ENCODE measurements around the gene BCCIP. TPM values are rescaled to one million over a fixed set of nuclear protein-coding genes. Genes with fewer than 3 reads are reported as not detected.
A peak's percentile ranks its signal among the peaks of the same experiment; 100 is the strongest.

BCCIP gene
- total RNA-seq, 3 donors from 2014 or later (not counting 1 experiment from before 2014, with no cell fraction given) = 39.3 to 48.2 (median 41.3) TPM

DNA sequence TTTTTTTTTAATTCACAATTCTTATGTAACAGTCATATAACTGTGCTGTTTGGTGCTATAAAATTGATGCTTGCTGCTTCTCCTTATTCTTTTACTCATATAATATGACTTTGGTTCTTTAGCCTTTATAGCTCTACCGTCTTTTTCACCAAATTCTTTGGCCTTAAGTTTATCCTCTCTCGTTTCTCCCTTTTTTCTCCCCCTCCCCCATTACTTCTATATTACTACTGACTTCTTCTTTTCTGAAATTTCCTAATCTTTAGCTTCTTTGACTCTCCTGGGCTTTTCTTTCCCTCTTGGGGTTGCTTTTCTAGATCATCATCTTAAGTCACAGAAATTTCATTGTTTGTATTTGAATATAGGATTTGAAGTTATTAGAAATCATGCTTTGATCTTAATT lies 3.8 kb downstream of the BCCIP start:
- TF ChIP-seq, protein P1, sequence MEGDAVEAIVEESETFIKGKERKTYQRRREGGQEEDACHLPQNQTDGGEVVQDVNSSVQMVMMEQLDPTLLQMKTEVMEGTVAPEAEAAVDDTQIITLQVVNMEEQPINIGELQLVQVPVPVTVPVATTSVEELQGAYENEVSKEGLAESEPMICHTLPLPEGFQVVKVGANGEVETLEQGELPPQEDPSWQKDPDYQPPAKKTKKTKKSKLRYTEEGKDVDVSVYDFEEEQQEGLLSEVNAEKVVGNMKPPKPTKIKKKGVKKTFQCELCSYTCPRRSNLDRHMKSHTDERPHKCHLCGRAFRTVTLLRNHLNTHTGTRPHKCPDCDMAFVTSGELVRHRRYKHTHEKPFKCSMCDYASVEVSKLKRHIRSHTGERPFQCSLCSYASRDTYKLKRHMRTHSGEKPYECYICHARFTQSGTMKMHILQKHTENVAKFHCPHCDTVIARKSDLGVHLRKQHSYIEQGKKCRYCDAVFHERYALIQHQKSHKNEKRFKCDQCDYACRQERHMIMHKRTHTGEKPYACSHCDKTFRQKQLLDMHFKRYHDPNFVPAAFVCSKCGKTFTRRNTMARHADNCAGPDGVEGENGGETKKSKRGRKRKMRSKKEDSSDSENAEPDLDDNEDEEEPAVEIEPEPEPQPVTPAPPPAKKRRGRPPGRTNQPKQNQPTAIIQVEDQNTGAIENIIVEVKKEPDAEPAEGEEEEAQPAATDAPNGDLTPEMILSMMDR (IDR thresholded peaks at IDR 0.05) = no peak
- Mint-ChIP-seq H3K4me1 (peaks cover 13 to 16% of the 10 kb centered on the region in 2 donors), H3K36me3 (peaks cover 8% of the 10 kb centered on the region), H3K27me3 (ENCODE audit: low read depth in 2 of 2) (no peaks in the 10 kb centered on the region), H3K27ac (no peak overlapping the region), H3K9me3 (no peaks in the 10 kb centered on the region), H3K4me3 (peak overlapping the region; percentile 7)
- Histone ChIP-seq H3K27ac (ENCODE audit: low read length) (no peak overlapping the region), H3K4me3 (ENCODE audit: low read length) (no peak overlapping the region), H3K27me3 (ENCODE audit: control insufficient read depth, insufficient read depth, low read length) (no peaks in the 10 kb centered on the region), H3K4me1 (ENCODE audit: control insufficient read depth, insufficient read depth, low read length) (peaks cover 16% of the 10 kb centered on the region), H3K9me3 (ENCODE audit: control insufficient read depth, insufficient read depth, low read length) (no peaks in the 10 kb centered on the region), H3K36me3 (ENCODE audit: control insufficient read depth, insufficient read depth, low read length) (peaks cover 49% of the 10 kb centered on the region)
- WGBS (ENCODE audit: insufficient coverage) = 97% methylated on average over 2 of the region's 2 CpGs
- DNase-seq (no peak), ATAC-seq (no peak)
- intact Hi-C loops (cut with micrococcal nuclease) = no loop called here

DNA sequence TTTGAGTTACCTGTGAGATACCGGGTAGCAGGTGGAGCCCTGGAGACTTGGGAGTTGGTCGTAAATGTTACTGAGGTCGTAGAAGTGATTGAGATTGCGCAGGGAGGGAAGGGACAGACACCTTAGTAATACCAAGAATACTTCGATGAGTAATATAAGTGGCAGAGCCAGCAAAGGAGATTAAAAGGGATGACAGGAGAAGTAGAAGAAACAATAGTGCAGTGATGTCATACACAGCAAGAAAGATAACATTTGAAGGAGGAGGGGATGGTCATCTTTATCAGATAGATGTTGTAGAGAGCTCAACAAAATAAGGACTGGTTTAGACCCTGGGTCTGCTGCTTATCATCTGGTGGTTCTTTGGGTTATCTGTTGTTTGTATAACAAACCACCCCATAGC lies 5.0 kb downstream of the BCCIP start:
- no peak for DNase-seq
- Histone ChIP-seq H3K9me3 (ENCODE audit: control insufficient read depth, insufficient read depth, low read length) (no peaks in the 10 kb centered on the region), H3K4me1 (ENCODE audit: control insufficient read depth, insufficient read depth, low read length) (peaks cover 10% of the 10 kb centered on the region), H3K36me3 (ENCODE audit: control insufficient read depth, insufficient read depth, low read length) (peaks cover 60% of the 10 kb centered on the region), H3K27ac (ENCODE audit: low read length) (no peak overlapping the region), H3K27me3 (ENCODE audit: control insufficient read depth, insufficient read depth, low read length) (no peaks in the 10 kb centered on the region), H3K4me3 (ENCODE audit: low read length) (no peak overlapping the region)
- Mint-ChIP-seq H3K4me1 (peaks cover 13 to 16% of the 10 kb centered on the region in 2 donors), H3K27ac (no peak overlapping the region), H3K9me3 (no peaks in the 10 kb centered on the region), H3K36me3 (peaks cover 8% of the 10 kb centered on the region), H3K4me3 (no peak overlapping the region), H3K27me3 (ENCODE audit: low read depth in 2 of 2) (no peaks in the 10 kb centered on the region)
- intact Hi-C loops (cut with micrococcal nuclease) = no loop called here
- ATAC-seq = no peak
- 88% methylated on average over 5 of the region's 5 CpGs for WGBS (ENCODE audit: insufficient coverage)
- TF ChIP-seq, protein P1 (IDR thresholded peaks at IDR 0.05) = no peak

DNA sequence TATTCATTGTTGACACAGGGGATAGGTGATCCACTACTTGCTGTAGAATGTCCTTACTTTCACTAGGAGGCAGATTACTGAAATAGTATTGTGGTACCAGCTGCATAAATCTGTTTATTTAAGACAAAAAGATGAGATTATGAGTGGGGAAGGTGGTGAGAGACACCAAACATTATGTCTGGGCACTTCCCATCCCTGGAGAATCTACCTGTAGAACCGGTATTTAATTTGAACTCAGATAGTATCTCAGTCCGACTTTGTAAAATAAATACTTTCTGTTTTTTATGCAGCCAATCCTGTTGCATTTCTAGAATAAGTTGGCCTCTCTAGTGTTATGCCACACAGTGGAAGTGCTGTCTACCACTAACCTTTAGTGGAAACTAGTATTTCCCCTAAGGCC lies 13.4 kb downstream of the BCCIP start:
- Mint-ChIP-seq H3K4me1 (no peaks in the 10 kb centered on the region), H3K27me3 (ENCODE audit: low read depth in 2 of 2) (no peaks in the 10 kb centered on the region)
- DNase-seq = no peak

More for the DNA sequence above, 13.4 kb downstream of the BCCIP start:
- H3K27ac Mint-ChIP-seq = no peak overlapping the region
- Histone ChIP-seq H3K27ac (ENCODE audit: low read length) (no peak overlapping the region), H3K4me1 (ENCODE audit: control insufficient read depth, insufficient read depth, low read length) (no peaks in the 10 kb centered on the region), H3K27me3 (ENCODE audit: control insufficient read depth, insufficient read depth, low read length) (no peaks in the 10 kb centered on the region), H3K36me3 (ENCODE audit: control insufficient read depth, insufficient read depth, low read length) (peaks cover 73% of the 10 kb centered on the region), H3K9me3 (ENCODE audit: control insufficient read depth, insufficient read depth, low read length) (no peaks in the 10 kb centered on the region), H3K4me3 (ENCODE audit: low read length) (no peak overlapping the region)
- no peak for ATAC-seq
- intact Hi-C loops (cut with micrococcal nuclease) = no loop called here
- H3K4me3 Mint-ChIP-seq = no peak overlapping the region
- TF ChIP-seq, protein P1 (IDR thresholded peaks at IDR 0.05) = no peak
- H3K9me3 Mint-ChIP-seq = no peaks in the 10 kb centered on the region
- peaks cover 25% of the 10 kb centered on the region for H3K36me3 Mint-ChIP-seq
- 94% methylated on average over 2 of the region's 2 CpGs for WGBS (ENCODE audit: insufficient coverage)

Measured in natural killer cell (primary cell).